Tibial nerve (tissue), 4 donors: ENCODE results near the gene ADGRL1. TPM values are rescaled to one million over a fixed set of nuclear protein-coding genes. Genes with fewer than 3 reads are reported as not detected.

Source experiments
- DNase-seq, 2 donors: peaks; one replicate each; pipeline ENCODE4 v3.0.0-alpha.2; 2019; ENCODE audit warnings: low spot score in 2 of 2
- H3K27ac ChIP-seq, 4 donors: fragments of 200-600 bp; sonication (generic) in 3 of 4; one replicate each; pipeline ENCODE4 v1.5.1; 2017 to 2019; ENCODE audit warnings: mild to moderate bottlenecking in 1 of 4
- H3K27me3 ChIP-seq, 2 donors: fragments of 200-600 bp; sonication (generic) in 1 of 2; one replicate each; pipeline versions ENCODE4 v1.5.1 to v1.6.0; 2017 to 2019
- H3K36me3 ChIP-seq, 3 donors: fragments of 200-600 bp; sonication (generic); one replicate each; pipeline ENCODE4 v1.5.1; 2018 to 2019
- H3K4me1 ChIP-seq, 4 donors: fragments of 200-600 bp; sonication (generic) in 3 of 4; one replicate each; pipeline ENCODE4 v1.5.1; 2017 to 2019
- H3K4me3 ChIP-seq, 4 donors: fragments of 200-600 bp; sonication (generic) in 3 of 4; one replicate each; pipeline ENCODE4 v1.5.1; 2017 to 2019; ENCODE audit warnings: mild to moderate bottlenecking in 1 of 4, moderate library complexity in 1 of 4
- H3K9me3 ChIP-seq, 4 donors: fragments of 200-600 bp; sonication (generic) in 3 of 4; one replicate each; pipeline ENCODE4 v1.5.1; 2017 to 2019
- CTCF ChIP-seq, 5 experiments: fragments of 200-600 bp in 3 of 5; fragments of 450-650 bp in 2 of 5; sonication (generic) in 3 of 5; IDR thresholded peaks; one replicate each; pipeline ENCODE4 v1.5.1; 2016 to 2019; ENCODE audit warnings: antibody characterized with exemption in 5 of 5, mild to moderate bottlenecking in 3 of 5, moderate library complexity in 2 of 5
- EP300 ChIP-seq, 2 donors: sonication (generic); formaldehyde crosslinking; IDR thresholded peaks; one replicate each; pipeline ENCODE4 v1.6.1; 2017; ENCODE audit warnings: antibody characterized with exemption in 2 of 2, mild to moderate bottlenecking in 1 of 2
- POLR2A ChIP-seq, 2 donors: fragments of 450-650 bp; IDR thresholded peaks; one replicate each; pipeline ENCODE4 v1.6.1; 2017; ENCODE audit warnings: antibody characterized with exemption in 2 of 2, mild to moderate bottlenecking in 2 of 2, moderate library complexity in 2 of 2
- WGBS, 2 donors: methylation state at CpG; one replicate each; pipeline ENCODE4 v1.1.5; 2018; 5-methylcytosine and 5-hydroxymethylcytosine counted together
- total RNA-seq, 4 donors: library from RNA; depleted of rRNA; stranded (reverse); fragments of >200 nt; gene quantifications; one replicate each; pipeline ENCODE4 v1.1.0, GENCODE V29; 2016

The ADGRL1 gene
- total RNA-seq, 4 donors from 2014 or later = 8.0 to 17.5 (median 11.2) TPM

GRCh38 chr19:14161305-14161704, 44.7 kb downstream of the ADGRL1 start:
- H3K36me3 ChIP-seq = peaks cover 0 to 51% (median 0%) of the 10 kb centered on the region in 3 donors
- no peak for DNase-seq
- H3K4me1 ChIP-seq = peaks cover 0 to 8% (median under 1%) of the 10 kb centered on the region in 4 donors
- H3K27me3 ChIP-seq = no peaks in the 10 kb centered on the region
- TF ChIP-seq EP300 (IDR thresholded peaks at IDR 0.05) = no peak
- no peak for TF ChIP-seq POLR2A (IDR thresholded peaks at IDR 0.05)
- TF ChIP-seq CTCF (IDR thresholded peaks at IDR 0.05) = no peak
- H3K4me3 ChIP-seq = no peak overlapping the region
- 85 to 88% methylated on average over 17 to 19 of the region's 19 CpGs for WGBS, 2 donors
- no peaks in the 10 kb centered on the region for H3K9me3 ChIP-seq
- no peak overlapping the region for H3K27ac ChIP-seq

GRCh38 chr19:14160017-14160703, 45.8 kb downstream of the ADGRL1 start:
- Histone ChIP-seq H3K4me1 (no peaks in the 10 kb centered on the region), H3K9me3 (no peaks in the 10 kb centered on the region), H3K27ac (no peak overlapping the region), H3K4me3 (no peak overlapping the region), H3K27me3 (no peaks in the 10 kb centered on the region), H3K36me3 (peaks cover 0 to 63% (median 0%) of the 10 kb centered on the region in 3 donors)
- TF ChIP-seq POLR2A (IDR thresholded peaks at IDR 0.05) (no peak), EP300 (IDR thresholded peaks at IDR 0.05) (no peak), CTCF (IDR thresholded peaks at IDR 0.05) (no peak)
- no peak for DNase-seq
- WGBS, 2 donors = 87 to 89% methylated on average over 16 to 25 of the region's 25 CpGs

- H3K9me3 ChIP-seq = no peaks in the 10 kb centered on the region
- no peaks in the 10 kb centered on the region for H3K4me1 ChIP-seq
- no peaks in the 10 kb centered on the region for H3K27me3 ChIP-seq
- no peak overlapping the region for H3K27ac ChIP-seq
- no peak for TF ChIP-seq CTCF (IDR thresholded peaks at IDR 0.05)
- 41 to 44% methylated on average over 6 to 11 of the region's 12 CpGs for WGBS, 2 donors
- peaks cover 0 to 74% (median 0%) of the 10 kb centered on the region in 3 donors for H3K36me3 ChIP-seq
- no peak for DNase-seq
- no peak overlapping the region for H3K4me3 ChIP-seq
These were observed 46.9 kb downstream of the ADGRL1 start for GRCh38 chr19:14159059-14159458.

GRCh38 chr19:14158276-14159023, 47.5 kb downstream of the ADGRL1 start:
- H3K9me3 ChIP-seq = no peaks in the 10 kb centered on the region
- whole genome bisulfite sequencing, 2 donors = 69 to 81% methylated on average over 13 to 15 of the region's 16 CpGs
- peaks cover 0 to 75% (median 0%) of the 10 kb centered on the region in 3 donors for H3K36me3 ChIP-seq
- TF ChIP-seq EP300 (IDR thresholded peaks at IDR 0.05) = no peak
- no peak for TF ChIP-seq POLR2A (IDR thresholded peaks at IDR 0.05)
- no peak for TF ChIP-seq CTCF (IDR thresholded peaks at IDR 0.05)
- no peak for DNase-seq
- H3K4me3 ChIP-seq = no peak overlapping the region
- no peak overlapping the region for H3K27ac ChIP-seq
- H3K4me1 ChIP-seq = no peaks in the 10 kb centered on the region
- no peaks in the 10 kb centered on the region for H3K27me3 ChIP-seq
